ENCODE results near the gene DTNBP1.

DTNBP1 gene

GRCh38 chr6:15585760-15586214 lies 77.0 kb downstream of the DTNBP1 start:
- no peak for DNase-seq

- no peak for DNase-seq
Observed at GRCh38 chr6:15582499-15582898, 80.3 kb downstream of the DTNBP1 start.

- DNase-seq = no peak
Observed at GRCh38 chr6:15581751-15582150, 81.1 kb downstream of the DTNBP1 start.

GRCh38 chr6:15580326-15580725 lies 82.5 kb downstream of the DTNBP1 start:
- no peak for DNase-seq

GRCh38 chr6:15578716-15579391 lies 84.0 kb downstream of the DTNBP1 start:
- DNase-seq = no peak

GRCh38 chr6:15577550-15578171 lies 85.2 kb downstream of the DTNBP1 start:
- no peak for DNase-seq

GRCh38 chr6:15577106-15577505 lies 85.7 kb downstream of the DTNBP1 start:
- no peak for DNase-seq

- DNase-seq = no peak
Observed at GRCh38 chr6:15575357-15576033, 87.3 kb downstream of the DTNBP1 start.

- no peak for DNase-seq
Observed at GRCh38 chr6:15574486-15574885, 88.3 kb downstream of the DTNBP1 start.

- DNase-seq = no peak
Observed at GRCh38 chr6:15574023-15574422, 88.8 kb downstream of the DTNBP1 start.

GRCh38 chr6:15573384-15573783 lies 89.4 kb downstream of the DTNBP1 start:
- no peak for DNase-seq

GRCh38 chr6:15572296-15573016 lies 90.4 kb downstream of the DTNBP1 start:
- no peak for DNase-seq

- DNase-seq = no peak
Observed at GRCh38 chr6:15570171-15570570, 92.7 kb downstream of the DTNBP1 start.

GRCh38 chr6:15569035-15569995 lies 93.5 kb downstream of the DTNBP1 start:
- no peak for DNase-seq

- no peak for DNase-seq
Observed at GRCh38 chr6:15562977-15563376, 99.9 kb downstream of the DTNBP1 start.

- DNase-seq = no peak
Observed at GRCh38 chr6:15561447-15562199, 101.2 kb downstream of the DTNBP1 start.

GRCh38 chr6:15560713-15561112 lies 102.1 kb downstream of the DTNBP1 start:
- DNase-seq = no peak

- no peak for DNase-seq
Observed at GRCh38 chr6:15557174-15557573, 105.7 kb downstream of the DTNBP1 start.

- DNase-seq = no peak
Observed at GRCh38 chr6:15556711-15557110, 106.1 kb downstream of the DTNBP1 start.

- no peak for DNase-seq
Observed at GRCh38 chr6:15555101-15556038, 107.5 kb downstream of the DTNBP1 start.

Data from EL (cell line).